ENCODE results near the gene REPS2.

The REPS2 gene

GRCh38 chrX:17007134-17007768, 60.8 kb downstream of the REPS2 start:
- DNase-seq = peak in 1 of 2 experiments; percentile 19

GRCh38 chrX:17009856-17010625, 63.6 kb downstream of the REPS2 start:
- DNase-seq = no peak

- no peak for DNase-seq
These were observed 66.0 kb downstream of the REPS2 start for GRCh38 chrX:17012465-17012864.

GRCh38 chrX:17014216-17014615, 67.8 kb downstream of the REPS2 start:
- DNase-seq = no peak

- no peak for DNase-seq
These were observed 70.7 kb downstream of the REPS2 start for GRCh38 chrX:17017134-17017533.

GRCh38 chrX:17020356-17020755, 73.9 kb downstream of the REPS2 start:
- no peak for DNase-seq

- DNase-seq = no peak
These were observed 74.7 kb downstream of the REPS2 start for GRCh38 chrX:17020851-17021821.

GRCh38 chrX:17021851-17022604, 75.6 kb downstream of the REPS2 start:
- no peak for DNase-seq

- DNase-seq = no peak
These were observed 77.2 kb downstream of the REPS2 start for GRCh38 chrX:17023661-17024060.

GRCh38 chrX:17024886-17025285, 78.4 kb downstream of the REPS2 start:
- no peak for DNase-seq

- DNase-seq = no peak
These were observed 79.3 kb downstream of the REPS2 start for GRCh38 chrX:17025621-17026302.

GRCh38 chrX:17027931-17028330, 81.5 kb downstream of the REPS2 start:
- DNase-seq = no peak

GRCh38 chrX:17028356-17028755, 81.9 kb downstream of the REPS2 start:
- DNase-seq = no peak

GRCh38 chrX:17030092-17030491, 83.6 kb downstream of the REPS2 start:
- peak; percentile 33 to 63 for DNase-seq

GRCh38 chrX:17030580-17031270, 84.3 kb downstream of the REPS2 start:
- no peak for DNase-seq

- DNase-seq = no peak
These were observed 85.4 kb downstream of the REPS2 start for GRCh38 chrX:17031827-17032226.

GRCh38 chrX:17032351-17032750, 85.9 kb downstream of the REPS2 start:
- no peak for DNase-seq

- DNase-seq = no peak
These were observed 86.8 kb downstream of the REPS2 start for GRCh38 chrX:17033225-17033624.

GRCh38 chrX:17035111-17035510, 88.7 kb downstream of the REPS2 start:
- no peak for DNase-seq

- no peak for DNase-seq
These were observed 89.9 kb downstream of the REPS2 start for GRCh38 chrX:17036171-17036961.

GRCh38 chrX:17038277-17038676, 91.8 kb downstream of the REPS2 start:
- no peak for DNase-seq
